ENCODE data around the gene MRPL45.

DNA sequence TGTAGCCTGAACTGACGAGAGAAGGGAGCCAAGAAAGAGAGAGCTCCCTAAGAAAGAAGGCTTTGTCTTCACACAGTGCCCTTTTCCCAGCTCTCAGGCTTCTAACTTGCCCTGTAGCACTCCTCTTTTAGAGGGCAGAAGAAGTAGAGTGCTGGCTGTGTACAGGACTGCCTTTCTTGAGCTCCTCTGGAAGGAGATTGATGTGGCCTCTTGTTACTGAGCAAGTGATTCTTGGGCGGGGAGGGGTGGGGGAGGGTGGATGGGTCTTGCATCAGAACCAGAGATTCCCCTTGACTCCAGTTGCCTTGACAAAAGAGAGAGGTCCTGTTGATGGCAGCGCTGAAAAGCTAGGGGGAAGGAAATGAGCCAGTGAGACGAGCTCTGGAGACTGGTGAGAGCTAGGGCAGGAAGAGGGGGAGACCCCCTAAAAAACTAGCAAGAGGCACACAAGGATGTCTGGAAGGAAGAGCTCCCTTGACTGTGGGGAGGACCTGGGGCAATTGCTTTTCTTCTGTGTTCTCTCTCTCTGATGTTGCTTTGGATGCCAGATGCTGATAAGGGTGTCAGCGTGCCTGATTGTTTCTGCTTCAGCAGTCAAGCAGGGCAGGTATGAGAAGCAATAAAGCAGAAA, 28.4 kb downstream of the MRPL45 start:
- TF ChIP-seq, protein P1, sequence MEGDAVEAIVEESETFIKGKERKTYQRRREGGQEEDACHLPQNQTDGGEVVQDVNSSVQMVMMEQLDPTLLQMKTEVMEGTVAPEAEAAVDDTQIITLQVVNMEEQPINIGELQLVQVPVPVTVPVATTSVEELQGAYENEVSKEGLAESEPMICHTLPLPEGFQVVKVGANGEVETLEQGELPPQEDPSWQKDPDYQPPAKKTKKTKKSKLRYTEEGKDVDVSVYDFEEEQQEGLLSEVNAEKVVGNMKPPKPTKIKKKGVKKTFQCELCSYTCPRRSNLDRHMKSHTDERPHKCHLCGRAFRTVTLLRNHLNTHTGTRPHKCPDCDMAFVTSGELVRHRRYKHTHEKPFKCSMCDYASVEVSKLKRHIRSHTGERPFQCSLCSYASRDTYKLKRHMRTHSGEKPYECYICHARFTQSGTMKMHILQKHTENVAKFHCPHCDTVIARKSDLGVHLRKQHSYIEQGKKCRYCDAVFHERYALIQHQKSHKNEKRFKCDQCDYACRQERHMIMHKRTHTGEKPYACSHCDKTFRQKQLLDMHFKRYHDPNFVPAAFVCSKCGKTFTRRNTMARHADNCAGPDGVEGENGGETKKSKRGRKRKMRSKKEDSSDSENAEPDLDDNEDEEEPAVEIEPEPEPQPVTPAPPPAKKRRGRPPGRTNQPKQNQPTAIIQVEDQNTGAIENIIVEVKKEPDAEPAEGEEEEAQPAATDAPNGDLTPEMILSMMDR (IDR thresholded peaks at IDR 0.05; ENCODE audit: insufficient read depth, low read length, poor library complexity, severe bottlenecking): no peak
- no peak for TF ChIP-seq EZH2phosphoT487 (conservative IDR thresholded peaks at IDR 0.05; ENCODE audit: low read length)
